ENCODE measurements around the gene MICALL2.

GRCh38 chr7:1438821-1439220 lies 20.4 kb downstream of the MICALL2 start:
- TF ChIP-seq POLR2AphosphoS5 (IDR thresholded peaks at IDR 0.05; ENCODE audit: borderline replicate concordance, low read depth, low read length) (no peak), EZH2 (IDR thresholded peaks at IDR 0.05) (no peak), FOXP2 (optimal IDR thresholded peaks at IDR 0.05; ENCODE audit: control extremely low read depth, extremely low read length, insufficient read depth) (no peak)

Data from SK-N-MC (cell line).